NCI-H82 (cell line): ENCODE measurements around the gene LRRTM4.
"Not testable (repeated sequence)": the region's sequence is repeated elsewhere in the genome, so short reads cannot be mapped to it uniquely, and the experiment has no call there.

ENCODE experiments used
- DNase-seq: peaks from one replicate; lab custom pipeline; 2025; lab: John Stamatoyannopoulos, UW

LRRTM4 gene

GRCh38 chr2:76861708-76862107 is 660.5 kb downstream of the LRRTM4 start:
- no peak for DNase-seq

- no peak for DNase-seq
Measured at GRCh38 chr2:76851000-76851399, 671.2 kb downstream of the LRRTM4 start.

DNA sequence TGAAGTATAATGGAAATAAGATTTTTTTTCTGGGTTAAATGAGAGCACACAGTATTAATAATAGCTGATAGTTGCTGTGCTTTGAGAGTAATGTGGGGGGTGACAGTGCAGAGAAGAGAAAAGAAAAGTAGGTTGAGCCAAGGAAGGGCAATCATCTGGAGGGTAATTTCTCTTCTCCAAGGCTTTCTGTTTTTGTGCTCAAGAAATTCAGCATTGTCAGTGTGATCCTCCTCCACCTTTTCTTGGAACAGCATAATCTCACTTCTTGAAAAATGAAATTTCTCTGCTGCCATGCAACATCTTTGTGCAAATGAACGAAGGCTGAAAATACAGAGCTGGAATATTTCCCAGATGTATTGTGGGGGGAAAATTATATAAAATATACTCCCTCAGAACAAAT is 673.1 kb downstream of the LRRTM4 start:
- no peak for DNase-seq

- DNase-seq: no peak
Measured at GRCh38 chr2:76839826-76840225, 682.4 kb downstream of the LRRTM4 start.

GRCh38 chr2:76829374-76830234 is 692.6 kb downstream of the LRRTM4 start:
- peak; percentile 87 for DNase-seq

DNA sequence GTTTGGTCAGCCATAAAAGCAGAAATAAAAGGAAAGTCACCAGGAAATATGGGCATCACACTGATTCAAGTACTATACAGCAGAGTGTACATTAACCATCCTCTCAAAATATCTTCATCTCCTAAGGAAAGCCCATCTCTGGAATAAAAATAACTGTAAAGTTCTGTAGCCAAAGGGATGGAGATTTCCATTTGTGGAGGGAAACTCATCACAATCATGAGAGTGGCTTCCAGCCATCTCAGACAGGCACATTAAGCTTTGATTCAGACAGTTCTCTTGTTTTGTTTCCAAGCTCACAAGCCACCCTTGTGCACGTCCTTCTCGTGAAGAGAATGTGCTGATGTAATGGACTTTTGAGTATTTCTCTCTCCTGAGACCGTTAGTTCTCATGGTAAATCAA is 695.5 kb downstream of the LRRTM4 start:
- DNase-seq: no peak

DNA sequence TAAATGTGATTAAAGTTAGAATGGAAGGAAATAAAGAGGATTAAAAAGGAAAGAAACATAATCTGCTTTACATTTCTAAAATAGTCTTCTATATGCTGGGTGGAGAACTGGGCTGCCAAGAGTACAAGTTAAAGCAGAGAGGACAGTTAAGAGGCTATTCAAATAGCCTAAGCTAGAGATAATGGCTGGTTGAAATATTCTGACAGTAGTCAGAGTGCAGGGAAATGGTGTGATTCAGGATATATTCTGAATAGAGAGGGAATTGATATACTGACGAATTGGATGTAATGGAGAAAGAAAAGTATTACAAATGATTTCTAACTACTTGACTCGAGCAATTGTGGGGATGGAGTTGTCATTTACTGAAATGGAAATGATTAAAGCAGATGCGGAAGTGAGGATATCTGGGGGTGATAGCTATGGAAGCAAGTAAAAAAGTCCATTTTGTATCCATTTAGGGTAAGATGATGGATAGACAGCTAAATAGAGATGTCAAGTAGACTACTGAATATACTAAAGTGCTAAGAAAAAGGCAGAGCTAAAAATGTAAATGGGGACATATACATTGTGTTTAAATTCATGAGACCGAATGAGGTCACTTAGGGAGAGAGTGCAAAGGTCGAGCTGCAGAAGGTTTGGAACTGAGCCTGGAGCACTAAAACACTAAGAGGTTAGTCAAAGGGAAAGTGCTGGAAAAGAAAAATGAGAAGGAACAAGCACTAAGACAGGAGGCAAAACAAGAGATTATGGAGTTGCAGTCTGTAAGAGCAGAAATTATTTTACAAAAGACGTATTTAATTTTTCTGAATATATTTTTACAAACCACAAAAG is 696.8 kb downstream of the LRRTM4 start:
- peak; percentile 13 for DNase-seq

DNA sequence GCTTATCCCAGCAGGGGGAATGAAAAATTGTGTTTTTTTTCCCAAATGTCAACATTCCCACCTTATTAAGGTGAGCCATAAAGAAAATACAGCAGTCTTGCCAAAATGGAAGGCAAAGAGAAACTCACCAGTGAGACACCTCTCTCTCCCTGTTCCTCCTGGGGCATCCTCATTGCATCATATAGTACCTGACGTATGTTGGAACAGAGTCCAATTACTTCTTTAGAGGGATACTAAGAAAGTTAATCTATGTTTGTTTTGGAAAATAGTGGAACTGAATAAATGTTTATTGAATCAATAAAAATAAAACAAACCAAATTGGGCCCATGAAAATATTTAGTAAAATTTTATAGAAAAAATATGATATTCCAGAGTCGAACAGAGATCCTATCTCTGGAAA is 700.4 kb downstream of the LRRTM4 start:
- no peak for DNase-seq

- DNase-seq: no peak
Measured at GRCh38 chr2:76813084-76813483, 709.1 kb downstream of the LRRTM4 start.

- DNase-seq: peak; percentile 89
Measured at GRCh38 chr2:76812156-76812555, 710.0 kb downstream of the LRRTM4 start.

DNA sequence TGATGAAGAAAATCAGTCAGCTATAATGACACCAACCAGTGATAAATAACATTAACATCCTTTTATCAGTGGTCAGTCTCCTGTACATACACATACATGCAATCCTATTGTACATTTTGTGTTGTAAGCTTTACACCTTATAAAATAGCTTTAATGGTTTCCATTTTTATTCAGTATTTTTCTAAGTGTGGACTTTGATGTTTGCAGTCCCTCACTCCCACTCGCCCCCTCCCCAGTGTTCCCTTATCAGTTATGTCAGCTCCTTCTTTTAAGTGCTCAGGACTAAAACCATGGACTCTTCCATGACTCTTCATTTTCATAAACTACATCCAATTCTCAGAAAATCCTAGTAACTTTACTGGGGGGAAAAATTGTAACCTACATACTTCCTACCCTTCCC is 713.0 kb downstream of the LRRTM4 start:
- DNase-seq: no peak

GRCh38 chr2:76808732-76809131 is 713.4 kb downstream of the LRRTM4 start:
- DNase-seq: no peak

- DNase-seq: no peak
Measured at GRCh38 chr2:76793647-76794334, 728.4 kb downstream of the LRRTM4 start.

GRCh38 chr2:76781313-76781712 is 740.9 kb downstream of the LRRTM4 start:
- DNase-seq: not testable (repeated sequence)

GRCh38 chr2:76763276-76763675 is 758.9 kb downstream of the LRRTM4 start:
- no peak for DNase-seq

GRCh38 chr2:76760367-76760704 is 761.8 kb downstream of the LRRTM4 start:
- DNase-seq: no peak

DNA sequence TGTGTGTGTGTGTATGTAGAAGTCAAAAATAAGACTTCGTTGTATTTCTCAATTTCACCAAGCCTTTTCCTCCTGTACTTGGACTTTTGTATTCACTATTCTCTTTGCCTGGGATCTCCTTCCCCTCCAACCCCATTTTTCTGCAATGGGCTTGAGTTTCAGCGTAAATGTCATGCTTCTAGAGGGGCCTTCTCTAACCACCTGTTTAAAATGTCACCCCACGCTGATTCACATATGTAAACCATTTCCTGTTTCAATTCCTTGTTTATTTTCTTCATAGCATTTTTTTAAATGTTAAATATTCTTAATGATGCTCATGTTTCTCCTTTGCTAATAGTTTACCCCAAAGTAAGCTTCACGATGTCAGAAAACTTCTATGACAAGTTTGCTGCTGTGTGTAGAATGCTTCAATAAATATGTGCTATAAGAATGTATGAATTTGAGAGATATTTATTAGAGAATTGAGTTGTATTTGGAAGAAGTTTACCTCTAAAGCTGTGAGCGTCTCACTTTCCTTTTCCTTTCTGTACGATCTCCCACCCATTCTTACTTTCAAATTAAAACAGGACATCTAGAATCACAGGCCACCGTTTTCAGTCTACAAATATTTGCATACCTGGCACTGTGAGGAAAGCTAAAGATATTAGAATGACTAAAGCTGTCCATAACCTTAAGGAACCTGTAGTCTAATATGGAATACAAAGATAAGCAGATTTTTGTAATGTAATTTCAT is 762.4 kb downstream of the LRRTM4 start:
- DNase-seq: no peak

DNA sequence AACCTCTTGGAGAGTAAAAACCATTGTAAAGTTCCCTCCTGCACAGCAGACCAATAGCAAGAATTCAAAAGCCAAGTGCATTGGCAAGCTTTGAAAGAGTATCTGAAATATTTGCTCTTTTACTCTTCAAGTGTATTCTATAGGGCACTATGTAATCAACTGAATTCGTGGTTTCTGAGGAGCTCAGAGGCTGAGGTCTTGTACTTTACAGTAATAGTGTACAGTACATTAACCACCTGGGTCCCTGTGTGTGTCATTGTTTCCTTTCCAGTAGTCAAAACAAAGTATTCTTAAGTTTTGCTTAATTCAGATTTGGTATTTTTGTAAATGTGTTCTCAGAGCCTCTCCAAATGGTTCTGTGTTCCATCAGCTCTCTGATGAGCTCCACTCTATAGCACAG is 769.7 kb downstream of the LRRTM4 start:
- DNase-seq: no peak

GRCh38 chr2:76749858-76750257 is 772.3 kb downstream of the LRRTM4 start:
- DNase-seq: no peak

DNA sequence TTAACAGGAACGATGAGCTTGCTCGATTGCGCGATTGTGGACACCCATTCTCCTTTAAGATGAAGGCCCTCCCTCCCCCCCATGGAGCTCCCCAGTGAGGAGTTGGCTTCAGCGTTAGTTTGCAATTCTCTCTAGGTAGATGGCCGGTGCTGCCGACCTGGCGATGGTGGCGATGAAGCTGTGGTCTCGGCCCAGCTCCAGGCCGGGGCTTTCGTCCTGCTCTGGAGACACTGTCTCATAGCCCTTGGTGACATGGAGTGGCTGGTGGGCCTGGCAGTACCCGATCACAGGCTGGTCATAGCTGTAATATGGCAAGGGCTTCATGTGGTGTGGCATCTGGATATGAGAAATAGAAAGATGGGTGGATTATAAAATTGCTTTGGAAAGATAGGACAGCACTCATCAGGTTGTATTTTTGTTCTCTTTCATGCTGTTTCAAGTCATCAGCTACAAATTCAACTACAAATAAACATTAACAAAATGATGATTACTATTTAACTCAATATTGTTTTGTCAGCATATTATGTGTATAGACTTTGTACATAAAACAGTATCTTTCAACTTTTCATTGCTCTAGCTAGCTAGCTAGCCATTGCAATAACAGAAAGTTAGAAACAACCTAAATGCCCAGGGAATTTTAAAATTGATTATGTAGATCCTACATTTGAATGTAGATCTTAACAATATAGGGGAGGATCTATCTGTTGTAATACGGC is 773.4 kb downstream of the LRRTM4 start:
- DNase-seq: no peak

DNA sequence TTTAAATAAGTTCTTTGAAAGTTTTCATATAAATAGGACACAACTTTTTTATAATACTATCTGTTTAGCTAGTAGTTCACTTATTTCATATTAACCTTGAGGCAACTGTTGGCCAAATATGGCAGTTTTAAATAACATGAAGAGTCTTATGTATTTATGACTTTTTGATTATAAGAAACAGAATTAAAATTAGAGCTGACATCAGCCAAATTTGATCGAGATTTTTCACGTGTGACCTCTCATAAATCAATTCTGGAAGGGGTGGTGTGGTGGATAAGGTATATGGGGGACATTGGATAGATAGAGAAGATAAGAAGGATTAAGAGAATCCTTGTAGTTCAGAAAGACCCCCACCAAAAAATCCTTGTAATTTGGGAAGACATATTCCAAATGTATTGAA is 776.6 kb downstream of the LRRTM4 start:
- no peak for DNase-seq
